ENCODE measurements around the gene SKOR1.

Gene SKOR1

DNA sequence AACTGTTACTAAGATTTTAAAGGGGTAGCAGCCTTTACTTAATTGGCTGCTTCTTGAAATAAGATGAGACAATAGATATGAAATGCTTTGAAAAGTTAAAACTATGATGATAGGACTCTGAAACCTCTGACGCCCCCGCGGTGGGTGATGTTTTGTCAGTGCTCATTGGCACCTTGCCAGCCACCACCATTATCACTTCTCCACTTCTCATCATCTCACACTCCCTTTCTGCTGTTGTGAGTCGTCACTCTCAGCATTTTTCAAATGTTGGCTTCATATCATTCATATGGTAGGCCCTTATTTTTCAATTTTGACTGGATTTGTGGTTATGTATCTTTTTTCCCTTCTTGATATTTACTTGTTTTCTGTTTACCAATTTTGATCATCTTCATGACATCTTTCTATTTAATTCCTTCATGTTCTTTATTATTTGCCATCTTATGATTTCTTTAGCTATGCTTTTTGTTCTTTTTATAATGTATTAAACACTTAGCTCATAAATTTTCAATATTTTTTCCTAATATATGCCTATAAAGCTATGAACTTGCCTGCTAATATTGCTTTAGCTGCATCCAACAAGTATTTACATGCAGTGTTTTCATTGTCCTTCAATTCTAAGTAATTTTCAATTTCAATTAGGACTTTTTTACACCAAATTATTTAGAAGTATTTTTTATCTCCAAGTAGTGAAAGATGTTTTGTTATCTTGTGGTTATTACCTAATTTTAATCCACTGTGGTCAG is 30.3 kb upstream of the SKOR1 start:
- no peak for DNase-seq

DNA sequence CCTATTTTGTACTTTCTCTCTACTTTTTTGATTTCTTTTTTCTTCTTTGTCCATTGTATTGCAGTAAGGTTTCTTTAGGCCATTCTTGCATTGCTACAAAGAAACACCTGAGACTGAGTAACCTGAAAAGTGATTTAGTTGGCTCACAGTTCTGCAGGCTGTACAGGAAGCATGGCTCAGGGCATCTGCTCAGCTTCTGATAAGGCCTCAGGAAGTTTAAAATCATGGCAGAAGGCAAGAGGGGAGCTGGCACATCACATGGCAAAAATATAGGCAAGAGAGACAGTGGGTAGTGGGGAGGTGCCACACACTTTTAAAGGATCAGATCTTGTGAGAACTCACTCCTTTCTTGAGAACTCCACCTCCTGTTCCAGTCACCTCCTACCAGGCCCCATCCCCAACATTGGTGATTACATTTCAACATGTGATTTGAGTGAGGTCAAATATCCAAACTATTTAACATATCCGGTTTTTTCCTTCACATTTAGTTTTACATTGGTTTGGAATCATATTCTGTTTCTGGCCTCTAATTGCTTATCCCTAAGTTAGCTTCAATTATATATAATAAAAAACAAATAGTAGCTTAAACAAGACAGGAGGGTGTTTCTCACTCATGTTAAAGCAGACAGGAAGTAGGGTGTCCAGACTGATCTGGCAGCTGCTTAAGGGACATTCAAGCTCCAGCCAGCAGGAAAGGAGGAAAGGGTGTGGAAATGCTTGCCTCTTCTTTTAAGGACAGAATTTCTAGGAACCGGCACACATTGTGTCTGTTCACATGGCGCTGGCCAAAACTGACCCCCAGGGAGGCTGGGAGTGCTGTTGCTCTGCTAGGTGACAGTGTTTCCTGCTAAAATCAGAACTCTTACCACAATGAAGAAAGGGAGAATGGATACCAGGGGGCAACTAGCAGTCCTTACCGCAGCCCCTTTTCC is 28.8 kb upstream of the SKOR1 start:
- no peak for DNase-seq

DNA sequence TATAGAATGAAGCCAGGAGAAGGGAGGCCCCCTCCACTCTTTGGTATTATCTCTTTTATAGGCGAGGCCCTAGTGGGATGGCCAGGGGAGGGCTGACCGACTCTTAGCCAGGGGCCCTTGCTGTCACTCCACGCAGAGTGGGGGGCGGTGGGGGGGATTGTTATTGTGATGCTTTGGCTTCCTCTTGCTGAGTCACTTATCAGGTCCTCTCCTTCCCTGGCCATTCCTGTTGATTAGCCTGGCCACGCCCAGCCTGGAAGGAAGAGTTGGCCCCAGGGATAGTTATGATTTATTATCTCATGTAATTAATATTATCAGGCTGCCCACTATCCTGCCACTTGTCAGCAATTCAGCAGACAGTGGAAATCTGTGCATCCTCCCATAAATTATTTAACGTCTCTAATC is 25.5 kb upstream of the SKOR1 start:
- no peak for DNase-seq

DNA sequence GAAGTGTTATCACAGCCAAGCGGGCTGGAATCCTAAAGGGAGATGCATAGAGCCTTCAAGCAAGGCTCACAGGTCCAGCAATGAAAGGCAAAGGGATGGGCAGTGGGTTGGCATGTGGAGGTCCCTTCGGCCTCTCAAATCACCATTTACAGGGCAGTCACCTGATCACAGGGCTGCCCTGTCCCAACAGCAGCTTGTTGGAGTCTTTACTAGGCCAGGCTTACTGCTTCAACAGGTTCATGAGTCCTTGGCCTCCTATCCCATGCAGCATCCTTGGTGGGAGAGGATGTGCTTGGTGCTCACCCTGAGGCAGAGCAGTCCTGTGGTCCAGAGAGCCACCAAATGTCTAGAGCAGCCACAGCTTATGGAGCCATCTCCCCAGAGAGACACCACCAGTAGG is 24.2 kb upstream of the SKOR1 start:
- DNase-seq = no peak

DNA sequence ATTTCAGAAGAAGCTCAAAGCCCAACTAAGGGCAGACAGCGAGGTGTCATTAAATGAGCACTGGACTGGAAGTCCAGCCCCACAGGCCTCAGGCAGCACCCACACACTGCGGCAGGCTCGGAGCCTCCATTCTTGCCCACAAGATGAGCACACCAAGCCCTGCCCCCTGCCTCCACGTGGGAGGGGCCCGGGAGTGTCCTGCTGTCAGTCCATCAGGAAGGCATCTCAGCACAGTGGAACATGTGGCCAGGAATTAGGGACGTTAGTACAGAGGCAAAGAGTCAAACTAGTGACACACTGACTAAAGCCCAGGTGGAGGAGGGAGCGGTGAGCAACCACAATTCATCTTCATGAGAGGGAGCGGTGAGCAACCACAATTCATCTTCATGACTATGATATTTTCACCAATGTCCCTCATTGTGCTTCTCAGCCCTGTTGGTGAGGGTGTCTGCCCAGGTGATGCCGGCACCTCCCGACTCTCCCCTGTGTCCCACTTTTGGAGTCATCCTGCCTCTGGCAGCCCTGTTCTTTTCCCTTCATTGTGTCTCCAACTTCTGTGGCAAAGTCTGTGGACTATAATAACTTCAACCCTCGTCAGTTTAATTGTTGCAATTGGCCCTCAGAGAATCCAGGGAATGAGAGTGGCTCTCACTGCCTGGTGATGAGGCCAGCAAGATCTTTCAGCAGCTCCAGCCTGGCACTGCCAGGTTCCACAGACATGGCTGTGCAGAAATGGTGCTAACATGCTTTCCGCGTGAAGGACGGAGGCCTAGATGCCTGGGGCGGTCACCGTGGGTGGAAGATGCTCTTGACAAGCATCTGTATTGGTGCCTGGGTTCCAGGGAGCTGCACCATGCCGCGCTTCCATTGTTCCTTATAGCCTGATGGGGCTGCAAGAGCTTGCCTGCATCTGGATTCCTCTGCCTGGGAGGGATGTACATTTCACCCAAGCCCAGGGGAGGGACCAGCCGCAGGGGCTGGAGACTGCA is 23.1 kb upstream of the SKOR1 start:
- no peak for DNase-seq

DNA sequence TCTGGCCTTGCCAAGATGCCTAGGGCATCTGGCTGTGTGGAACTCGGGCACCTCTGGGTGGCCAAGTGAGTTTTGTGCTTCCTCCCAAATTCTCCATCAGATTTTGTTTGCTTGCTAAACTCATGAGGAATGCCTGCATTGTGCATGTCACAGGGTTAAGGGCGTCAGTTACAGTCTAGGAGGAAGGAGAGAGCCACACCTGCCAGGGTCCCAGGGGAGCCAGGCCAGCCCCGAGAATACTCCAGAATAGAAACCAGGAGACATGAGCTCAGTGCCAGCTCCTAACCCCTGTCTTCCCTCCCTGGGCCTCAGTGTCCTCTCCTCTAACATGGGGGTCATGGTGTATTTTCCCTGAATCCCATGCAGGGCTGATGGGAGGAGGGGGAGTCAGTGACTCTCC is 22.0 kb upstream of the SKOR1 start:
- DNase-seq = no peak

DNA sequence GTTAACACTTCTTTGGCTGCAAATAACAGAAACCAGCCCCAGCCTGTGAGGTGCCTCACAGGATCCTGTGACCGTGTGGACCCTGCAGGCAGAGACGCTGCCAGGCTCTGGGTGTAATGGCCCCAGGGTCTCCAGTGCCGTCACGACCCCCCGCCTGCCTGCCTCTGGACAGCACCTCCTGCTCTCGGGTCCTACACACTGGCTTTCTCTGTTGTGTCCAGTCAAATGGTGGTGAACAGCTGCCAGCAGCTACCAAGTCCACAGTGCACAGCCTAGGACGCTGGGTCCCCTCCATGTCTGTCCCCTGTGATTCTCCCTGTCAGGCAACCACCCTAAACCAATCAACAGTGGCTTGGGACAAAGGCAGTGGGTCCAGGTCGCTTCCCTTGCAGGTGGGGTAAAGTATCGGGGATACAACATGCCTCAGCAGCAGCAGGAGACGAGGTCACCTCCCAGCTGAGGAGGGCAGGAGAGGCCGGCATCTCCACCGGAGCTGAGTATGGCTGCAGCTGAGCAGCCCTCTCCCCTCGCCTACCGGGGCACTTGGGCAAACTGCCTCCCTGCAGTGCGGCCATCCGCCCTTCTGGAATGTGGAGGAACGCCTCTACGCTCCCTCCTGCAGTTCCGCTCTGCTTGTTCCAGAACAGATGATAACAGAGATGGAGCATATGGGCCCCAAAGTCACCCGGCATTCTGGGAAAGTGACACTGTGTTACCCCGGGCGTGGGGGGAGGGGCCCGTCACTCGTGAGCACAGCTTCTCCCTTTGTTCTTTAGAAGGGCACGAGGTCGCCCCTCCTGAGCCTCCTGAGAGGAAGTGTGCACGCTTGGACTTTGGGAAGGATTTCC is 21.1 kb upstream of the SKOR1 start:
- no peak for DNase-seq

DNA sequence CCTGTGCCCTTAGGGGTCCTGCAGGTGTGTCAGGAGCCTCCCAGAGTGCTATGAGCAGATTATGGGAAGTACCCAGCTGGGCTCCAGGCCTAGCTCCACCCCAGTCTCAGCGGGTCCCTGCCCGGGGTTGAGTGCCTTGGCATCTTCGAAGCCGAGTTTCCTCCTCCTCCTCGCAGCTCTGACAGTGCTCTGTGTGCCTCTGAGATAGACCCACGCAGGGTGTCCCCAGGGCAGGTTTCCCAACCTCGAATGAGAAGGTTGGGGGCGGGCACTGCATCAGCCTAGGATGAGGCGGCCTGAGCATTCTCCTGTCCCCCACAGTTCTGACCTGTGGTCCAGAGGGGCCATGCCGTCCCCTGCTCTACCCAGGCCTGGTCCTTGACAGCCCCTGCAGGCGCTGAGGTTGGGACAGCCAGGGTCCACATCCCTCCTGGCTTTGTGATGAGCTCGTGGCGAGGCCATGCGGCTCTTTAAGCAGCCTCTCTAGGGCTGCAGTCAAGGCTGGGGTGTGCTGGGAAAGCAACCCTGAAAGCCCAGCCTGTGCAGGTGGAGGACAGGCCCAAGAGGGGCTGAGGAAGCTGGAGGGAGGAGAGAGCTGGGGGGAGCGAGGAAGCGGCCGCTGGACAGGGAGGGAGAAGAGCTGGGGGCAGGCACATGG is 20.2 kb upstream of the SKOR1 start:
- DNase-seq = no peak

DNA sequence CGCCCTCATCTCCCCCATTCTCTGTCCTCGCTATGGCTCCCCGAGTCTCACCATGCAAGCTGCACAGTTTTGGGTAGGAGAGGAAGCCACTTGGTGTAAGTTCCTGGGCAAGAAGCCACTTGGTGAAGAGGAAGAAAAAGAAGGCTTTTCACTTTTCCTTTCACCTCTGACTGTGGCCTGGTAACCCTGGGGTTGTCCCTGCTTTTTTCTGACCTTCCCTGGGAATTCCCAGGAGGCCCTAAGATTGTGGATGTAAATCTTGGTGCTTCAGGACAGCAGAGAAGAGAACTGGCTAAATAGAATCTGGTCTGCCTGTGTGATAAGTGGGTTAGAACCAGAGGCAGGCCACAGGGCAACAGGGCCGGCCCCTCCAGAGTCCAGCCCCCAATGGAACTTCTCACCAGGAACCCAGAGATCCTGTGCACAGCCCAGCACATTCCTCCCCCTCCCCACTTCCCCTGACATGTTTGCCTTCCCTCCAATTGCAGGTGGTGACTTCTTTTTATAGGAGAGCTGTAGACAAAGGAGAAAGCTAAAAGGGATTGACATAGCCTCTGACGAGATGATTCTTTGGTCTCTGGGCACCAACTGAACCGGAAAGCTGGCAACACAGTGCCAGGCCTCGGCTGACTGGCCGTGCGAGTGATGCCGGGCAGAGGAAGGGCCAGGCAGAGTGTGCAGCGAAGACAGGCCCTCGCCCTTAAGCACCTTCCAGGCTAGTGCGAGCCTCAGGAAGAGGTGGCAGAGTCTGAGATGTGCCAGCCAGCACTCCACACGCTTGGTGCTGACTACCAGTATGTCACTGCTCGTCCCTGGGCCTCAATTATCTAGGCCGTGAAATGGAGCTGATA is 19.4 kb upstream of the SKOR1 start:
- peak; percentile 7 for DNase-seq

DNA sequence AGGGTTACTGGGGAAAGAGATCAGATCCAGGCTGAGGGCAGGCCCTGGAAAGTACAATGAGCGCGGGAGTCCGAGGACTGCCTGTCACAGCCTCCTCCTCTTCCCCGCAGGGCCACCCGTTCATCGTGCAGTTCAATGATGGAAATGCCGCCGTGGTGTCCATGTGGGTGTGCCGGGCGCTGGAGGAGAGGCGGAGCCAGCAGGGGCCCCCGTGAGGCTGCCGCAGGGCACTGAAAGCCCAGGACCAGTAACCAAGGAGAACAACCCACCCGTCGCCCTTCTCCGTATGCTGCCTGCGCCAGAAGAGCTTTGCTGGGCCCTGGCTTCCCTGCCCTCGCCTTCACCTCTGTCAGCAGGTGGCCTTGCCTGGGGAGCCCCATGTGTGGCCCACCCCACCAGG is 18.8 kb upstream of the SKOR1 start:
- no peak for DNase-seq

DNA sequence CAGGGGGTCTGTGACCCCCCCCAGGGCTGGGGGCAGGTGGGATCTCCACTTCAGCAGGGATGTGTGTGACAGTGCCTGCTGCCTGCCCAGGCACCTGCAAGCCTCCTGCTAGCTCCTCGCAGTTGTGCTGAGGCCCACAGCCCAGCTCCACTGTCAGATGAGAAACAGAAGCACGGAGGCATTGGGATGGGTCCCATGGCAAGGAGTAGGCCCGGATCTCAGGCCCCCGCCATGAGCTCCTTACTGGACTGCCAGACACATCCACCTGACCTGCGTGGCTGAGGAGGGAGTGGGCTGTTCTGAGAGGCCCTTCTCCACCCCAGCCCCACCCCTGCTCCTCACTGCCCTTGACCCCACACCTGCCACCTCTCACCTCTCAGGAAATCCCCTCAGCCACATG is 18.2 kb upstream of the SKOR1 start:
- DNase-seq = no peak

DNA sequence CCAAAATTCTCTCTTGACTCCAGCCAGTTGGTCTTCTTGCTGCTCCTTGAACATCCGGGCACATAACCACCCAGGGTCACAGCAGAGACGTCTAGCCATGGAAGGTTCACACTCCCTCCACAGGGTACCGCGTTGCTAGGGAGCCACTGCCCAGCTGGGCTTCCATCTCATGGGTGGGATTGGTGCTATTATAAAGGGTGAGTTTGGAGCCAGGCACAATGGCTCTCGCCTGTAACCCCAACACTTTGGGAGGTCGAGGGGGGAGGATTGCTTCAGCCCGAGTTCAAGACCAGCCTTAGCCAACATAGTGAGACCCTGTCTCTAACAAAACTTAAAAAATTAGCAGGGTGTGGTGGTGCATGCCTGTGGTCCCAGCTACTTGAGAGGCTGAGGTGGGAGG is 17.5 kb upstream of the SKOR1 start:
- no peak for DNase-seq

DNA sequence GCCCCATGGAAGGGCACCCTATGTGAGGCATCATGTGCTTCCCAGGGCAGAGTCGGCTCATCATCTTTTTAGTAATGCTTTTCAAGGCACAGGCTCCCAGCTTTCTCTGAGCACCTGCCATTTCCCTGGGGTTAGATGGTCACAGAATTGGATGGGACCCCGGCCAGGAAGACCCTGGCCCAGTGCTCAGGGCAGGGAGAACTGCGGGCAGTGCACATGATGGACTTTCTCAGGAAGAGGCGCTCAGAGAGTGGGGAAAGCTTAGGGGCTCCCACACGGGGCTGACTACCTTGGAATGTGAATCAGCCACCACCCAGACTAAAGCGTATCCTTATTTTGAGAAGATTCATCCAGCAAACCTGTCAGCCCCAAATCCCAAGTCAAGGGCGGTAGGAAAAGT is 16.5 kb upstream of the SKOR1 start:
- DNase-seq = no peak

DNA sequence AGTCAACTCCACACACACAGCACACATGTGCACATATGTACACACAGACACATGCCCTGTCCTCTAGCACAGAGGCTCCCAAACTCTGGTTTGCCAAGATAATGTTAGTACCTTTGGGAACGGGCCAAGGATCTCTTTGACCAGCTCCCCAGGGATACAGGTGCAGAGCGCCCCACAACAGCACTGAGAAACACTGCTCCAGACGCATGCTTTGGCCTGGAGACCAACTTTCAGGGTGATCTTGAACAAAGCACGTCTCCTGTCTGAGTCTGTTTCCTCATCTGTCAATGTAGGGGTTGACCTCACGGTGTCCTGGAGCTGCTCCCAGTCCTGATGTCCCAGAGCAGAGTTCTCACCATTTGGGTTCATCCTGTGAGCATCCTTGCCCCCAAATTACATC is 15.9 kb upstream of the SKOR1 start:
- no peak for DNase-seq

DNA sequence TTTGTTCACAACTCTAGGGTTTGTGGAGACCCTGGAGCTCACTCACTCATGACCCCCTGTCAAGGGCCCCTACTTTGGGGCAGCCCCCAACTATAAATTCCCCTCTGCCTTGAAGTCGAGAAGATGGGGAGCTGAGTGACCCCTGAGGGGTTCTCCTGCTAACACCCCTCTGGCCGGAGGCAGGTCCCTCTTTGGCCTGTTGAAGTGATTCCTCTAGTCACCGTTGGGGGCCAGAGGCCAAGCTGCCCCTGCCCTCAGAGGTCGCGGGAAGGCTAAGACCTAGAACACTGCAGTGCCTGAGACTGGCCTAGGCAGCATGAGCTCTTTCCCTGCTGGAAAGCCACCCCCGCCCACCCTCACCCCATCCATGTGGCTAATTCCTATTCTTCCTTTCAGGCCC is 15.4 kb upstream of the SKOR1 start:
- DNase-seq = no peak

DNA sequence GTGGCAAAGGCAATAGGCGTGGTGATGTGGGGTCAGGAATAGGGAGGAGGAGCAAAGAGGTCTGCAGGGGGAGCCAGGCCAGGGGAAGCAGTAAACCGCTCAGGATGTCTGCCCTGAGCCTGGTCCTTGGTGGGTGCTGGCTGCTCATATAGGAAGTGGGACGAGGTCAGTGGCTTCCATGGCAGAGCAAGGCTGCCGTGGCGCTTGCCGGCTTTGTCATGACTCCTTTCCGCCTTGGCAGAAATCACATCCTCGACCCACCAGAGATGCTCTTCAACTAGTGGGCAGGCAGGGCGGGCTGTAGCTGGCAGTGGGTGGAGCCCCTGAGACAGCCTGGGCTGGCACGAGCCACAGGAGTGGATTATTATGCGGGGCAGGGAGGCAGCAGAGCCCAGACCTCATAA is 13.1 kb upstream of the SKOR1 start:
- no peak for DNase-seq

DNA sequence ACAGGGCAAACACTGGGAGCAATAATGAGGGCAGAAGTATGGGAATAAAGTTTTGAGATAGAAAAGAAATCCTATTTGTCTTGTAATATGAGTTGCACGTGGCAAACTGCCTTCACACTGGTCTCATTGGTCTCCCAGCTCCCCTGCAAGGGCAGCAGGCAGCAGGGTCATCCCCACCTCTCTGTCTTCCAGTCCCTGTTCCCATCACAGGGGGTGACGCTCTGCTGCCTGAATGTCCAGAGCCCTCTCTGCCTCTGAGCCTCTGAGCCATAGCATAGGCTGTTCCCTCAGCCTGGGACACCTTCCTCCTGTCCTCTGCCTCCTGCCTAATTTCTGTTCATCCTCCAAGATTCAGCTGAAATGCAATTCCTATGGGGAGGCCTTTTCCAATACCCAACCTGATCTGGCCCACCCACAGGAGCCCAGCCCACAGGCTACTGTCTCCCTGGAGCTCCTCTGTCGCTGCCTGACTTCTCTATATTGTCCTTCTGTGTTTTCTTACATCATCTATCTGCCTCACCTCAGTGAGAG is 12.1 kb upstream of the SKOR1 start:
- DNase-seq = no peak

DNA sequence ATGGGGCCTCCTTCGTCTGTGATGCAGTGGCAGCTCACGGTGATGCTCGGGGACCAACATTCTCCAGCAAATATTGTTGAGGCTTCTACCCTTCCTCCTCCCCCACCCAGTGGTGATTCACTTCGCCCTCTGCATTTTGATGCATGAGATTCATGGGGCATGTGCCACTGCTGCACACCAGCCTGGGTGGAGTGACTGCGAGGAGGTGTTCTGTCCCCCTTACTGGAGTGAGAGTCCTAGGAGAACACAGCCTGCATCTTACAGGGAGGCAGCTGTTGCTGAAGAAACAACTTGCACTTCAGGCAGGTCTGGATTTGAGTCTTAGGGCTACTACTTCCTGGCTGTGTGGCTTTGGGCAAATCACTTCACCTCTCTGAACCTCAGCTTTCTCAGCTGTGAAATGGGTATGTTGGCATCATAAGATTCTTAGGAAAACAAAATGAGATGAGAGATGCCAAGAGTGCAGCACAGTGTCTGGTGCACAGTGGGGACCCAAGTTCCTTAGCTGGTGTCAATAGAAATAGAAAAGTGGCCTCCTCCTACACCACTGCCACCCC is 10.2 kb upstream of the SKOR1 start:
- DNase-seq = no peak

DNA sequence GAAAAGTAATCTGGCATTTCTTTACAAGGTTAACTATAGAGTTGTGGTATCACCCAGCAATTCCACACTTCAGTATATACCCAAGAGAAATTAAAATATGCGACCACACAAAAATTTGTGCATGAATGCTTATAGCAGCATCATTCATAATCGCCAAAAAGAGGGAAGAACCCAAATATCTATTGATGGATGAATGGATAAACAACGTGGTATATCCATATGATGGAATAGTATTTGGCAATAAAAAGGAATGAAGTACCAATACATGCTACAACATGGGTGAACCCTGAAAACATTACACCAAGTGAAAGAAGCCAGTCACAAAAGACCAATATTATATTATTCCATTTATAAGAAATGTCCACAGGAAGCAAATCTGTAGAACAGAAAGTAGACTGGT is 8.6 kb upstream of the SKOR1 start:
- no peak for DNase-seq

DNA sequence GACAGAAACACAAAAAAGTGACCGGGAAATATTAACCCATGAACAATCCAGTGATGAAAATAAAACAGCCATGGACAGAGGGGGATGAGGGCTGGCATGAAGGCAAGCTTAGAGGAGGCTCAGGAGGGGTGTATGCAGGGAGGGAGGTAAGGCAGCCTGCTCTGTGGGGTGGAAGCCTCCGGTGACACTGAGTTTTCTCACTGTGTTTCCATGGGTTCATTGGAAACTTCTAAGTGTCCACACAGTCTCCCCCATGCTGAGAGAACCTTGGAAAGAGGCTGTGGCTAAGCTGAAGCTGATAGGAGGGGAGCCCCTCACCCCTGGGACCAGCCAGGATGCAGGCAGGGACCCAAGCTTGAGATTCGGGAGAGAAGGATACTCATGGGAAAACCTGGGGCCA is 6.8 kb upstream of the SKOR1 start:
- DNase-seq = no peak
